Measurements from ENCODE around the gene FN1. TPM values are rescaled to one million over a fixed set of nuclear protein-coding genes. Genes with fewer than 3 reads are reported as not detected.

FN1 gene
- total RNA-seq, 1 experiment from 2014 or later, result 564 TPM

DNA sequence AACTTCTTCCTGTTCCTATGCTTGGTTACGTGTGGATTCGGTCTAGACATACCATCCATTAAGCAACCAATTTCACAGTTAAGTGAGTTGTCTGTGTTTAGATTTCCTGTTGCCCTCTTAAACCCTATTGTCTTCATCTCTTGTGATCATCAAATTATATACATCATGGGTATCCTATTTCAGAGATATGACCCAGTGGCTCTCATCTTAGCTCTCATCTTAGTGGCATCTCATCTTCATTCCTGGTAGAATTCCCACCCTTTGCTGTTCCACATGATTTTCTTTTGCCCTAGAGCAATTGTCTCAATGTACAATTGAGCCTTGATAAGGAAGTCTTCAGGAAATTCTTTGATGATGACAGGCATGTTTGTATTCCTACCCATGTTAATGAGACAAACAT is 29.4 kb upstream of the FN1 start:
- H3K27ac Mint-ChIP-seq (ENCODE audit: low read depth, unreplicated experiment), result no peak overlapping the region
- DNase-seq (ENCODE audit: unreplicated experiment), result no peak
- H3K9me3 Mint-ChIP-seq (ENCODE audit: unreplicated experiment), result no peaks in the 10 kb centered on the region
- ChIA-PET CTCF (interaction anchor here (0.5 to 1.2 kb wide), 4 partner anchors 11 to 848 kb away, joined by 3 to 4 read pairs (median 3); no protein-coding TSS in a partner anchor), POLR2A (no interaction called here)
- peaks cover 17% of the 10 kb centered on the region for H3K4me1 Mint-ChIP-seq (ENCODE audit: insufficient read depth, unreplicated experiment)
- H3K27me3 Mint-ChIP-seq (ENCODE audit: insufficient read depth, unreplicated experiment), result no peaks in the 10 kb centered on the region
- TF ChIP-seq, protein P1, sequence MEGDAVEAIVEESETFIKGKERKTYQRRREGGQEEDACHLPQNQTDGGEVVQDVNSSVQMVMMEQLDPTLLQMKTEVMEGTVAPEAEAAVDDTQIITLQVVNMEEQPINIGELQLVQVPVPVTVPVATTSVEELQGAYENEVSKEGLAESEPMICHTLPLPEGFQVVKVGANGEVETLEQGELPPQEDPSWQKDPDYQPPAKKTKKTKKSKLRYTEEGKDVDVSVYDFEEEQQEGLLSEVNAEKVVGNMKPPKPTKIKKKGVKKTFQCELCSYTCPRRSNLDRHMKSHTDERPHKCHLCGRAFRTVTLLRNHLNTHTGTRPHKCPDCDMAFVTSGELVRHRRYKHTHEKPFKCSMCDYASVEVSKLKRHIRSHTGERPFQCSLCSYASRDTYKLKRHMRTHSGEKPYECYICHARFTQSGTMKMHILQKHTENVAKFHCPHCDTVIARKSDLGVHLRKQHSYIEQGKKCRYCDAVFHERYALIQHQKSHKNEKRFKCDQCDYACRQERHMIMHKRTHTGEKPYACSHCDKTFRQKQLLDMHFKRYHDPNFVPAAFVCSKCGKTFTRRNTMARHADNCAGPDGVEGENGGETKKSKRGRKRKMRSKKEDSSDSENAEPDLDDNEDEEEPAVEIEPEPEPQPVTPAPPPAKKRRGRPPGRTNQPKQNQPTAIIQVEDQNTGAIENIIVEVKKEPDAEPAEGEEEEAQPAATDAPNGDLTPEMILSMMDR (IDR thresholded peaks at IDR 0.05; ENCODE audit: unreplicated experiment), result no peak
- H3K36me3 Mint-ChIP-seq (ENCODE audit: insufficient read depth, unreplicated experiment), result no peaks in the 10 kb centered on the region
- intact Hi-C loops (cut with micrococcal nuclease), result no loop called here
- no peak overlapping the region for H3K4me3 Mint-ChIP-seq (ENCODE audit: unreplicated experiment)
- BruUV-seq (replicated peaks), result no TSS peak

DNA sequence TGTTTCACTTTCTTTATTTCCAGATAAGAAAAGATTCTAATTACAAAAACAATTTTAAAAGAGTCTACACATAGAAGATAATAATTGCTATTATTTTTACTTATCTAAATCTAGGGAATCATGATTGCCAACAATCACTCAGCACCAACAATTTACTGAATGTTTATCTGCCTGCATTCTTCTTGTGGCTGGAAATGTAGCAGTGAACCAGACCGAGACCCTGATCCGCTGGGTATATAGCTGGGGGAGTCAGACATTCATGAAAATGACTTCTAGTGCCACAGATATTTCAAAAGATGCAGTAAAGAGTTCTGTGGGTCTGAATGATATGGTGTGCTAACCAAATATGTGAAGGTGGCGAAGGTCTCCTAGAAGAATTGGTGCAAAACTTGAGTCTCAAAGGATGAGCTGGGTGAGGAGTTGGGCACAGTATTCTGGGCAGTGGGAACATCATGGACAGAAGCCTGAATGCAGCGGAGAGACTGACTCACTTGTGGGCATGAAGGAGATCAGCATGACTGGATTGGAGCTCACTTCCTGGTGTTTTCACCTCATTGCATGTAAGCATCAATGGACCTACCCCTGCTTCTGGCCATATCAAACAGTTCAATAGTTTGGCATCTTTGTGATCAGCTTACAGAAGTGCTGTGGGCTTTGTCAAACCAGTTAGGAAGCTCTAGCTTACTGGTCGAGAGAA is 26.1 kb upstream of the FN1 start:
- Mint-ChIP-seq H3K36me3 (ENCODE audit: insufficient read depth, unreplicated experiment) (no peaks in the 10 kb centered on the region), H3K27ac (ENCODE audit: low read depth, unreplicated experiment) (no peak overlapping the region), H3K4me1 (ENCODE audit: insufficient read depth, unreplicated experiment) (peaks cover 23% of the 10 kb centered on the region), H3K27me3 (ENCODE audit: insufficient read depth, unreplicated experiment) (no peaks in the 10 kb centered on the region), H3K9me3 (ENCODE audit: unreplicated experiment) (no peaks in the 10 kb centered on the region), H3K4me3 (ENCODE audit: unreplicated experiment) (no peak overlapping the region)
- no peak for DNase-seq (ENCODE audit: unreplicated experiment)
- BruUV-seq (replicated peaks), result no TSS peak
- ChIA-PET CTCF (interaction anchor here (1.6 kb wide), 1 partner anchor 471 kb away, joined by 3 read pairs; no protein-coding TSS in a partner anchor), POLR2A (interaction anchor here (1.0 to 1.1 kb wide), 2 partner anchors 10 to 372 kb away, joined by 4 read pairs; no protein-coding TSS in a partner anchor)
- TF ChIP-seq, protein P1 (IDR thresholded peaks at IDR 0.05; ENCODE audit: unreplicated experiment), result no peak
- intact Hi-C loops (cut with micrococcal nuclease), result no loop called here

DNA sequence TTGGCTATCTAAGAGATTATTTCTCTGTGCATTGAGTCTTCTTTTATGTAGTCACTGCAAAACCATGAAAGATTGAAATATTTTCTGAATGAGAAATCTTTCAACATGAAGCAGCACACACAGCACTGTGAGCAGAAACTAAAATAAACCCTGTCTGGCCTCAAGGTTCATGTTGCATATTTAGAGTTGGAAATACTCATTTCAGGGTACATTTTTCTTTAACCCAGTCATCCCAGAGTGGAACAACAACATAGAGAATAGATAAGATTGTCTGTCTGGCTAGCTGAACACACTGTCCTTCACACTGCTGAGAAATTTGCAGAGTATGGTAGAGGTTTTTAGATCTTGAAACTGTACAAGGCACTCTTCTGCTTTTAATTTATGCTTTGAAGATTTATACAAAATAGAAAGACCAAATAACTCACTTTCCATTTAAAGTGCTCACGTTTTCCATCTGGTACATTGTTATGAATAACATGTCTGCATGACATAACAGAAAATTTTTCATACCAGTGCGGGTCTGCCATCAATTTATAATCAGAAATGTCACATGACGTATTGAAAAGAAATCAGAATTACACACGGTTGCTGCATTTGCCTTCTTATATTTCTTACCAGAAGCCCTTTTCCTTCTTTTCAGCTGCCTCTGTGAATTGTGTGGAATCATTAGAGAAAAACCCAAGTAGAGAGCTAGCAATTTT is 25.0 kb upstream of the FN1 start:
- CTCF ChIA-PET, result interaction anchor here (1.0 to 1.6 kb wide), 2 partner anchors 459 to 472 kb away, joined by 3 read pairs; no protein-coding TSS in a partner anchor
- peak overlapping the region; percentile 72 for H3K27ac Mint-ChIP-seq (ENCODE audit: low read depth, unreplicated experiment)
- no peaks in the 10 kb centered on the region for H3K36me3 Mint-ChIP-seq (ENCODE audit: insufficient read depth, unreplicated experiment)
- no peak overlapping the region for H3K4me3 Mint-ChIP-seq (ENCODE audit: unreplicated experiment)
- no peaks in the 10 kb centered on the region for H3K27me3 Mint-ChIP-seq (ENCODE audit: insufficient read depth, unreplicated experiment)
- TF ChIP-seq, protein P1 (IDR thresholded peaks at IDR 0.05; ENCODE audit: unreplicated experiment), result no peak
- intact Hi-C loops (cut with micrococcal nuclease), result no loop called here
- no peaks in the 10 kb centered on the region for H3K9me3 Mint-ChIP-seq (ENCODE audit: unreplicated experiment)
- POLR2A ChIA-PET, result interaction anchor here (1.0 to 1.1 kb wide), 2 partner anchors 9 to 373 kb away, joined by 4 read pairs; no protein-coding TSS in a partner anchor
- BruUV-seq (replicated peaks), result no TSS peak
- peaks cover 23% of the 10 kb centered on the region for H3K4me1 Mint-ChIP-seq (ENCODE audit: insufficient read depth, unreplicated experiment)
- peak; percentile 35 for DNase-seq (ENCODE audit: unreplicated experiment)

DNA sequence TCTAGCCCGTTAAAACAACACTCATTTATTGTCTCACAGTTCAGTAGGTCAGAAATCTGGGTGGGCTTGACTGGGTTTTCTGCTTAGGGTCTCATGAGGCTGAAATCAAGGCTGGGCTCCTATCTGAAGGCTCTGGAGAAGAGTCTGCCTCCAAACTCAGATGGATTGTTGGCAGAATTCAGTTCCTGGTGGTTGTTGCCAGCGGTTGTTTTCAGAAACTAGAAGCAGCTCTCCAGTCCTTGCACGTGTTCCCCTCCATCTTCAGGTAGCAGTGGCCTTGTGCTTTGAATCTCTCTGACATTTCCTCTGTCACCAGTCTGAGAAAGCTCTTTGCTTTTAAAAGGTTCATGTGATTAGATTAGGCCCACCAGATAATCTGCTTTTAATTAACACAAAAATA is 20.1 kb upstream of the FN1 start:
- no peak overlapping the region for H3K4me3 Mint-ChIP-seq (ENCODE audit: unreplicated experiment)
- peaks cover 18% of the 10 kb centered on the region for H3K4me1 Mint-ChIP-seq (ENCODE audit: insufficient read depth, unreplicated experiment)
- H3K36me3 Mint-ChIP-seq (ENCODE audit: insufficient read depth, unreplicated experiment), result no peaks in the 10 kb centered on the region
- intact Hi-C loops (cut with micrococcal nuclease), result no loop called here
- DNase-seq (ENCODE audit: unreplicated experiment), result no peak
- POLR2A ChIA-PET, result interaction anchor here (1.3 kb wide), 1 partner anchor 10 kb away, joined by 6 read pairs; no protein-coding TSS in a partner anchor
- BruUV-seq (replicated peaks), result no TSS peak
- no peaks in the 10 kb centered on the region for H3K27me3 Mint-ChIP-seq (ENCODE audit: insufficient read depth, unreplicated experiment)
- TF ChIP-seq, protein P1 (IDR thresholded peaks at IDR 0.05; ENCODE audit: unreplicated experiment), result no peak
- CTCF ChIA-PET, result interaction anchor here (0.8 to 7.4 kb wide), 3 partner anchors 374 to 464 kb away, joined by 3 to 76 read pairs (median 10); no protein-coding TSS in a partner anchor
- no peaks in the 10 kb centered on the region for H3K9me3 Mint-ChIP-seq (ENCODE audit: unreplicated experiment)
- no peak overlapping the region for H3K27ac Mint-ChIP-seq (ENCODE audit: low read depth, unreplicated experiment)
